NB4 (cell line): Measurements from ENCODE around the gene TMED3.
A peak's percentile ranks its signal among the peaks of the same experiment; 100 is the strongest.

Source experiments
- DNase-seq: peaks from one replicate; pipeline ENCODE4 v3.0.0; 2010; ENCODE audit warnings: low read depth
- H3K4me3 ChIP-seq: one replicate; pipeline ENCODE4 v1.5.1; 2011; ENCODE audit warnings: mild to moderate bottlenecking, low read depth, low read length, moderate library complexity
- MYC ChIP-seq: IDR thresholded peaks from 2 replicates; pipeline ENCODE4 v1.6.1; 2011; ENCODE audit warnings: low read depth, low read length
- POLR2A ChIP-seq: IDR thresholded peaks from 2 replicates; pipeline ENCODE4 v1.6.1; 2011; ENCODE audit warnings: mild to moderate bottlenecking; ENCODE audit not compliant: insufficient read length; ENCODE audit errors: extremely low read depth
- TF ChIP-seq, protein P1 (sequence below): IDR thresholded peaks from one replicate; pipeline ENCODE4 v1.5.1; 2012; ENCODE audit warnings: low read depth, low read length
- TF ChIP-seq, protein P2 (sequence below): IDR thresholded peaks from 2 replicates; pipeline ENCODE4 v1.6.1; 2011; ENCODE audit warnings: low read depth, low read length

Gene TMED3

GRCh38 chr15:79339588-79340314 lies 28.8 kb downstream of the TMED3 start:
- DNase-seq = peak; percentile 69
- TF ChIP-seq POLR2A (no peak), MYC (peak; percentile 52)
- TF ChIP-seq, protein P1, sequence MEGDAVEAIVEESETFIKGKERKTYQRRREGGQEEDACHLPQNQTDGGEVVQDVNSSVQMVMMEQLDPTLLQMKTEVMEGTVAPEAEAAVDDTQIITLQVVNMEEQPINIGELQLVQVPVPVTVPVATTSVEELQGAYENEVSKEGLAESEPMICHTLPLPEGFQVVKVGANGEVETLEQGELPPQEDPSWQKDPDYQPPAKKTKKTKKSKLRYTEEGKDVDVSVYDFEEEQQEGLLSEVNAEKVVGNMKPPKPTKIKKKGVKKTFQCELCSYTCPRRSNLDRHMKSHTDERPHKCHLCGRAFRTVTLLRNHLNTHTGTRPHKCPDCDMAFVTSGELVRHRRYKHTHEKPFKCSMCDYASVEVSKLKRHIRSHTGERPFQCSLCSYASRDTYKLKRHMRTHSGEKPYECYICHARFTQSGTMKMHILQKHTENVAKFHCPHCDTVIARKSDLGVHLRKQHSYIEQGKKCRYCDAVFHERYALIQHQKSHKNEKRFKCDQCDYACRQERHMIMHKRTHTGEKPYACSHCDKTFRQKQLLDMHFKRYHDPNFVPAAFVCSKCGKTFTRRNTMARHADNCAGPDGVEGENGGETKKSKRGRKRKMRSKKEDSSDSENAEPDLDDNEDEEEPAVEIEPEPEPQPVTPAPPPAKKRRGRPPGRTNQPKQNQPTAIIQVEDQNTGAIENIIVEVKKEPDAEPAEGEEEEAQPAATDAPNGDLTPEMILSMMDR = peak; percentile 74
- no peak overlapping the region for H3K4me3 ChIP-seq

DNA sequence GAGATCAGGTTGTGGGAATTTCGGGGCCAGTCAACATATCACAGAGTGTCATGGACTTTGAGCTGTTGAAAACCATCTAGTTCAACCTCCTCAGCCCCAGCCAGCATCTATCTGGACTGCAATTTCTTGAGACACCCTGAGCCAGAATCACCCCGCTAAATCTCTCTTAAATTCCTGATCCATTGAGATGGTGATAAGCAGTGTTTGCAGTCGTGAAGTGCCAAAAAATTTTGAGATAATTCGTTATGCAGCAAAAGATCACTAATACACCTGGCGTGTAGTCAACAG lies 29.3 kb downstream of the TMED3 start:
- TF ChIP-seq, protein P1 = no peak
- TF ChIP-seq POLR2A (no peak), MYC (no peak)
- TF ChIP-seq, protein P2, sequence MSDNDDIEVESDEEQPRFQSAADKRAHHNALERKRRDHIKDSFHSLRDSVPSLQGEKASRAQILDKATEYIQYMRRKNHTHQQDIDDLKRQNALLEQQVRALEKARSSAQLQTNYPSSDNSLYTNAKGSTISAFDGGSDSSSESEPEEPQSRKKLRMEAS = no peak
- no peak overlapping the region for H3K4me3 ChIP-seq
- DNase-seq = no peak

DNA sequence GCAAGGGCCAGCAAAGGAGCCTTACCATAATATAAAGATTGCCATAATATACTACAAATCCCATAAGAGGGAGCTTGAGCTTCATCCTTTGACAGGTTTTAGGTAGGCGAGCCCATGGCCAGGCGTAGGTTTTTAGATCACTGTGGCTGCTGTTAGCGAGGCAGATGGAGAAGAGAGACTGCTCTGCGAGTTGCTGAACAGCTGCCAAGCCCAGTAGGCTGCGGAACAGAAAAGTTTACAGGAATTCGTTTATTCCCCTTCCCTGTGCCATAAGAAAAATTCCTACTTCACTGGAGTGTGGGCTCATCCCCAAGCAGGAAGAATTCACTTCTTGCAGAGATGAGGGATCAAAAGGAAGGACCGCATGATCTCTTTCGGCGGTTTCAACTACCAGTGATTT lies 30.5 kb downstream of the TMED3 start:
- no peak overlapping the region for H3K4me3 ChIP-seq
- no peak for TF ChIP-seq POLR2A
- no peak for TF ChIP-seq MYC
- TF ChIP-seq, protein P2 = no peak
- TF ChIP-seq, protein P1 = no peak
- no peak for DNase-seq

GRCh38 chr15:79349525-79349924 lies 38.6 kb downstream of the TMED3 start:
- TF ChIP-seq, protein P2 = no peak
- TF ChIP-seq MYC = no peak
- TF ChIP-seq, protein P1 = no peak
- no peak for TF ChIP-seq POLR2A
- no peak overlapping the region for H3K4me3 ChIP-seq
- DNase-seq = no peak

DNA sequence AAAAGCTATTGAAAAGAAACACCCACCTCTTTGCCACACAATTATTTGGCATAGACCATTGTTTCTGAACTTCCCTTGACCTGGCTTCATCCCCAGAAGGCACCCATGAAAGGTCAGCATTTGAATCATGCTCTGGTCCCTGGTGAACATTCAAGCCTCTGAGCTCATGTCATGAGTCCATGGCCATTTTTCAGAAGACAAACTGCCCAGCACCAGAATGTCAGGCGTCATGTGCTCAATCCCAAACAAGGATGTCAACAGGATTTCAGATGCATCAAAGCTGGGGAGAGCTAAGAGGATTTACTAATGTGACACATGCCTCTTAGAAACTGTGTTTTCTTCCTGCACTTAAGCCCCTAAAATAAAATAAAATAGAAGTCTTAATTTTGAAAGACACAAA lies 41.3 kb downstream of the TMED3 start:
- no peak for DNase-seq
- TF ChIP-seq, protein P1 = no peak
- no peak for TF ChIP-seq MYC
- TF ChIP-seq, protein P2 = no peak
- TF ChIP-seq POLR2A = no peak

GRCh38 chr15:79357566-79357965 lies 46.7 kb downstream of the TMED3 start:
- TF ChIP-seq, protein P2 = no peak
- TF ChIP-seq, protein P1 = no peak
- TF ChIP-seq MYC = no peak
- TF ChIP-seq POLR2A = no peak
- DNase-seq = no peak
- no peak overlapping the region for H3K4me3 ChIP-seq

More for the DNA sequence above, 41.3 kb downstream of the TMED3 start:
- H3K4me3 ChIP-seq = no peak overlapping the region
